Measurements from ENCODE around the gene PCBP2. TPM values are rescaled to one million over a fixed set of nuclear protein-coding genes. Genes with fewer than 3 reads are reported as not detected.

The PCBP2 gene
- total and polyA plus RNA-seq, 8 donors = 634 to 1,132 (median 1,042) TPM

GRCh38 chr12:53454707-53455106 is 2.8 kb downstream of the PCBP2 start:
- Histone ChIP-seq H3K4me1 (peaks cover 14 to 38% of the 10 kb centered on the region in 2 donors), H3K9me3 (no peaks in the 10 kb centered on the region), H3K27me3 (no peaks in the 10 kb centered on the region), H3K36me3 (peaks cover 8 to 59% of the 10 kb centered on the region in 2 donors), H3K27ac (no peak overlapping the region), H3K4me3 (peak overlapping the region in 1 of 2 donors; percentile 2)
- ATAC-seq = no peak
- DNase-seq = no peak
- TF ChIP-seq CTCF (IDR thresholded peaks at IDR 0.05) = no peak
- intact Hi-C loops (cut with DNase I) = no loop called here

GRCh38 chr12:53456654-53457366 is 4.9 kb downstream of the PCBP2 start:
- intact Hi-C loops (cut with DNase I) = no loop called here
- peaks cover 8 to 80% of the 10 kb centered on the region in 2 donors for H3K36me3 ChIP-seq
- DNase-seq (no peak), ATAC-seq (no peak)
- H3K4me1 ChIP-seq = peaks cover 14 to 33% of the 10 kb centered on the region in 2 donors
- H3K27ac ChIP-seq = no peak overlapping the region
- H3K4me3 ChIP-seq = no peak overlapping the region
- no peak for TF ChIP-seq CTCF (IDR thresholded peaks at IDR 0.05)
- H3K9me3 ChIP-seq = no peaks in the 10 kb centered on the region
- H3K27me3 ChIP-seq = no peaks in the 10 kb centered on the region

GRCh38 chr12:53459097-53459496 is 7.2 kb downstream of the PCBP2 start:
- TF ChIP-seq CTCF (IDR thresholded peaks at IDR 0.05) = no peak
- Histone ChIP-seq H3K4me1 (peaks cover 2 to 25% of the 10 kb centered on the region in 2 donors), H3K27me3 (no peaks in the 10 kb centered on the region), H3K27ac (no peak overlapping the region), H3K36me3 (peaks cover 15 to 100% of the 10 kb centered on the region in 2 donors), H3K9me3 (no peaks in the 10 kb centered on the region), H3K4me3 (no peak overlapping the region)
- intact Hi-C loops (cut with DNase I) = no loop called here
- no peak for DNase-seq
- no peak for ATAC-seq

- ATAC-seq = no peak
- intact Hi-C loops (cut with DNase I) = no loop called here
- H3K4me3 ChIP-seq = no peak overlapping the region
These were observed 9.2 kb downstream of the PCBP2 start for GRCh38 chr12:53461059-53461458.

More at GRCh38 chr12:53461059-53461458, 9.2 kb downstream of the PCBP2 start:
- no peak for DNase-seq
- Histone ChIP-seq H3K27ac (no peak overlapping the region), H3K9me3 (no peaks in the 10 kb centered on the region), H3K36me3 (peaks cover 15 to 100% of the 10 kb centered on the region in 2 donors), H3K4me1 (peaks cover 0 to 18% of the 10 kb centered on the region in 2 donors), H3K27me3 (no peaks in the 10 kb centered on the region)
- TF ChIP-seq CTCF (IDR thresholded peaks at IDR 0.05) = no peak
